Liver (tissue), 3 donors: ENCODE data around the gene TSSC4.

Experiments
- HNF4A ChIP-seq, 2 donors: conservative IDR thresholded peaks; 2 replicates each; pipeline ENCODE4 v1.6.1; 2016; ENCODE audit warnings: antibody characterized with exemption in 2 of 2, mild to moderate bottlenecking in 2 of 2
- JUND ChIP-seq, 2 donors: IDR thresholded peaks; 2 replicates each; pipeline ENCODE4 v1.6.1; 2016; ENCODE audit warnings: antibody characterized with exemption in 2 of 2
- RXRA ChIP-seq, 2 donors: IDR thresholded peaks; 2 replicates each; pipeline ENCODE4 v1.6.1; 2017 to 2018; ENCODE audit warnings: antibody characterized with exemption in 2 of 2, mild to moderate bottlenecking in 1 of 2
- TAF1 ChIP-seq: conservative IDR thresholded peaks from 2 replicates; pipeline ENCODE4 v1.6.1; 2016; ENCODE audit warnings: antibody characterized with exemption, mild to moderate bottlenecking
- TF ChIP-seq, protein P1 (sequence below): IDR thresholded peaks from 2 replicates; pipeline ENCODE4 v1.6.1; 2016; ENCODE audit warnings: antibody characterized with exemption
- TF ChIP-seq, protein P2 (sequence below): fragments of 150-350 bp; IDR thresholded peaks from 2 replicates; pipeline ENCODE4 v1.5.1; 2017; ENCODE audit warnings: improper control_type of control experiment, low read depth, low read length; ENCODE audit not compliant: missing input control
- TF ChIP-seq, protein P3 (sequence below): IDR thresholded peaks from 2 replicates; pipeline ENCODE4 v1.6.1; 2016; ENCODE audit warnings: antibody characterized with exemption, mild to moderate bottlenecking
- donor health status: healthy.
- donor health status: healthy.

DNA sequence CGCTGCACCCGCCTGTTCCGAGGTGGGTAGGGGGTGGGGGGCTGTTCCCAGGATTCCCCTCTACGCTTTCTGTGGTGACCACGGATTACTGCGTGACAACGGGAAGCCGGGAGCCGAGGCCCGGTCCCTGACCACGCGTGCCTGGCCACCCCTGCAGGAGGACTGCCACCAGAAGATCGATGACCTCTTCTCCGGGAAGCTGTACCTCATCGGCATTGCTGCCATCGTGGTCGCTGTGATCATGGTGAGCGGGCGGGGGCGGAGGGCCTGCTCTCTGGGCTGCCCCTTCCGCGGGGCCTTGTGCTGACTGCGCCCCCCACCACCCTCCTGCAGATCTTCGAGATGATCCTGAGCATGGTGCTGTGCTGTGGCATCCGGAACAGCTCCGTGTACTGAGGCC is 4.1 kb upstream of the TSSC4 start:
- TF ChIP-seq, protein P1, sequence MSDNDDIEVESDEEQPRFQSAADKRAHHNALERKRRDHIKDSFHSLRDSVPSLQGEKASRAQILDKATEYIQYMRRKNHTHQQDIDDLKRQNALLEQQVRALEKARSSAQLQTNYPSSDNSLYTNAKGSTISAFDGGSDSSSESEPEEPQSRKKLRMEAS, result no peak
- TF ChIP-seq, protein P2, sequence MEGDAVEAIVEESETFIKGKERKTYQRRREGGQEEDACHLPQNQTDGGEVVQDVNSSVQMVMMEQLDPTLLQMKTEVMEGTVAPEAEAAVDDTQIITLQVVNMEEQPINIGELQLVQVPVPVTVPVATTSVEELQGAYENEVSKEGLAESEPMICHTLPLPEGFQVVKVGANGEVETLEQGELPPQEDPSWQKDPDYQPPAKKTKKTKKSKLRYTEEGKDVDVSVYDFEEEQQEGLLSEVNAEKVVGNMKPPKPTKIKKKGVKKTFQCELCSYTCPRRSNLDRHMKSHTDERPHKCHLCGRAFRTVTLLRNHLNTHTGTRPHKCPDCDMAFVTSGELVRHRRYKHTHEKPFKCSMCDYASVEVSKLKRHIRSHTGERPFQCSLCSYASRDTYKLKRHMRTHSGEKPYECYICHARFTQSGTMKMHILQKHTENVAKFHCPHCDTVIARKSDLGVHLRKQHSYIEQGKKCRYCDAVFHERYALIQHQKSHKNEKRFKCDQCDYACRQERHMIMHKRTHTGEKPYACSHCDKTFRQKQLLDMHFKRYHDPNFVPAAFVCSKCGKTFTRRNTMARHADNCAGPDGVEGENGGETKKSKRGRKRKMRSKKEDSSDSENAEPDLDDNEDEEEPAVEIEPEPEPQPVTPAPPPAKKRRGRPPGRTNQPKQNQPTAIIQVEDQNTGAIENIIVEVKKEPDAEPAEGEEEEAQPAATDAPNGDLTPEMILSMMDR, result no peak
- TF ChIP-seq, protein P3, sequence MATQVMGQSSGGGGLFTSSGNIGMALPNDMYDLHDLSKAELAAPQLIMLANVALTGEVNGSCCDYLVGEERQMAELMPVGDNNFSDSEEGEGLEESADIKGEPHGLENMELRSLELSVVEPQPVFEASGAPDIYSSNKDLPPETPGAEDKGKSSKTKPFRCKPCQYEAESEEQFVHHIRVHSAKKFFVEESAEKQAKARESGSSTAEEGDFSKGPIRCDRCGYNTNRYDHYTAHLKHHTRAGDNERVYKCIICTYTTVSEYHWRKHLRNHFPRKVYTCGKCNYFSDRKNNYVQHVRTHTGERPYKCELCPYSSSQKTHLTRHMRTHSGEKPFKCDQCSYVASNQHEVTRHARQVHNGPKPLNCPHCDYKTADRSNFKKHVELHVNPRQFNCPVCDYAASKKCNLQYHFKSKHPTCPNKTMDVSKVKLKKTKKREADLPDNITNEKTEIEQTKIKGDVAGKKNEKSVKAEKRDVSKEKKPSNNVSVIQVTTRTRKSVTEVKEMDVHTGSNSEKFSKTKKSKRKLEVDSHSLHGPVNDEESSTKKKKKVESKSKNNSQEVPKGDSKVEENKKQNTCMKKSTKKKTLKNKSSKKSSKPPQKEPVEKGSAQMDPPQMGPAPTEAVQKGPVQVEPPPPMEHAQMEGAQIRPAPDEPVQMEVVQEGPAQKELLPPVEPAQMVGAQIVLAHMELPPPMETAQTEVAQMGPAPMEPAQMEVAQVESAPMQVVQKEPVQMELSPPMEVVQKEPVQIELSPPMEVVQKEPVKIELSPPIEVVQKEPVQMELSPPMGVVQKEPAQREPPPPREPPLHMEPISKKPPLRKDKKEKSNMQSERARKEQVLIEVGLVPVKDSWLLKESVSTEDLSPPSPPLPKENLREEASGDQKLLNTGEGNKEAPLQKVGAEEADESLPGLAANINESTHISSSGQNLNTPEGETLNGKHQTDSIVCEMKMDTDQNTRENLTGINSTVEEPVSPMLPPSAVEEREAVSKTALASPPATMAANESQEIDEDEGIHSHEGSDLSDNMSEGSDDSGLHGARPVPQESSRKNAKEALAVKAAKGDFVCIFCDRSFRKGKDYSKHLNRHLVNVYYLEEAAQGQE, result no peak
- no peak for TF ChIP-seq HNF4A (conservative IDR thresholded peaks at IDR 0.05)
- no peak for TF ChIP-seq JUND (IDR thresholded peaks at IDR 0.05)
- no peak for TF ChIP-seq RXRA (IDR thresholded peaks at IDR 0.05)
- TF ChIP-seq TAF1, result no peak
